CD4-positive, alpha-beta T cell treated with Interleukin-10 for 1 hour (primary cell): ENCODE data around the gene PTTG1IP2.

ENCODE experiments used
- DNase-seq: peaks from one replicate; pipeline ENCODE4 v3.0.0-alpha.2; 2020

PTTG1IP2 gene

GRCh38 chr7:90469554-90469953 lies at the start of gene PTTG1IP2:
Gene PTTG1IP2 (plus strand): TSS chr7:90469639. CDS start chr7:90469787, 148 bp downstream.
- no peak for DNase-seq

GRCh38 chr7:90421651-90422050 lies 47.8 kb upstream of the PTTG1IP2 start:
- DNase-seq = no peak

- DNase-seq = no peak
Measured at GRCh38 chr7:90424720-90425119, 44.7 kb upstream of the PTTG1IP2 start.

- no peak for DNase-seq
Measured at GRCh38 chr7:90425376-90425775, 44.1 kb upstream of the PTTG1IP2 start.

GRCh38 chr7:90430614-90431460 lies 38.6 kb upstream of the PTTG1IP2 start:
- no peak for DNase-seq

- DNase-seq = no peak
Measured at GRCh38 chr7:90432752-90433151, 36.7 kb upstream of the PTTG1IP2 start.

- DNase-seq = no peak
Measured at GRCh38 chr7:90433221-90433620, 36.2 kb upstream of the PTTG1IP2 start.

- DNase-seq = no peak
Measured at GRCh38 chr7:90445633-90446032, 23.8 kb upstream of the PTTG1IP2 start.

GRCh38 chr7:90446137-90446899 lies 23.1 kb upstream of the PTTG1IP2 start:
- no peak for DNase-seq

GRCh38 chr7:90453259-90453891 lies 16.1 kb upstream of the PTTG1IP2 start:
- DNase-seq = no peak

- DNase-seq = no peak
Measured at GRCh38 chr7:90453931-90454330, 15.5 kb upstream of the PTTG1IP2 start.

GRCh38 chr7:90455163-90456030 lies 14.0 kb upstream of the PTTG1IP2 start:
- DNase-seq = peak; percentile 46

GRCh38 chr7:90458104-90458503 lies 11.3 kb upstream of the PTTG1IP2 start:
- no peak for DNase-seq

- DNase-seq = no peak
Measured at GRCh38 chr7:90459888-90460287, 9.6 kb upstream of the PTTG1IP2 start.

GRCh38 chr7:90461219-90461618 lies 8.2 kb upstream of the PTTG1IP2 start:
- DNase-seq = no peak

GRCh38 chr7:90463151-90463628 lies 6.2 kb upstream of the PTTG1IP2 start:
- DNase-seq = peak; percentile 45

- no peak for DNase-seq
Measured at GRCh38 chr7:90465816-90466215, 3.6 kb upstream of the PTTG1IP2 start.

GRCh38 chr7:90472805-90473540 lies 3.5 kb downstream of the PTTG1IP2 start:
- DNase-seq = no peak

- no peak for DNase-seq
Measured at GRCh38 chr7:90473814-90474213, 4.4 kb downstream of the PTTG1IP2 start.

GRCh38 chr7:90474284-90475210 lies 5.1 kb downstream of the PTTG1IP2 start:
- DNase-seq = no peak

GRCh38 chr7:90483251-90483650 lies 13.8 kb downstream of the PTTG1IP2 start:
- DNase-seq = no peak
